Measurements from ENCODE around the gene OR2T5. TPM values are rescaled to one million over a fixed set of nuclear protein-coding genes. Genes with fewer than 3 reads are reported as not detected.
"Not testable (repeated sequence)": the region's sequence is repeated elsewhere in the genome, so short reads cannot be mapped to it uniquely, and the experiment has no call there.

Gene OR2T5, protein sequence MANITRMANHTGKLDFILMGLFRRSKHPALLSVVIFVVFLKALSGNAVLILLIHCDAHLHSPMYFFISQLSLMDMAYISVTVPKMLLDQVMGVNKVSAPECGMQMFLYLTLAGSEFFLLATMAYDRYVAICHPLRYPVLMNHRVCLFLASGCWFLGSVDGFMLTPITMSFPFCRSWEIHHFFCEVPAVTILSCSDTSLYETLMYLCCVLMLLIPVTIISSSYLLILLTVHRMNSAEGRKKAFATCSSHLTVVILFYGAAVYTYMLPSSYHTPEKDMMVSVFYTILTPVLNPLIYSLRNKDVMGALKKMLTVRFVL
- not detected in 2 replicates for total RNA-seq (2014; rRNA removed; shearing (Covaris generic); ENCODE audit: low replicate concordance)

DNA sequence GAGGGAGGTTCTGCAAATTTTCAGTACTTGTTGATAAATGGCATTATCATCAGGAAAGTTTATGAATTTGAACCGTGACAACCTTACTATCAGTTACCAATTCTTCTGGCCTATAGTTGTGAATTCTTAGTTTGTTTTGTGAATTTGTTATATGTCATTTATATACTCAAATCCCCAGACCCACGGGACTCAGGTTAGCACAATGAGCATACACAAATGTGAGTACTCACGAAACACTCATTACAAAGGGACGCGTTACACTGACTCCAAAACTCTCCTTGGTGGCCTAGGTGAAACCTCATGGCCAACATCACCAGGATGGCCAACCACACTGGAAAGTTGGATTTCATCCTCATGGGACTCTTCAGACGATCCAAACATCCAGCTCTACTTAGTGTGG, at the start of gene OR2T5:
OR2T5 (plus strand) TSS at position 301 of the 400 bp plus-strand sequence; CDS start at position 301, 0 bp downstream.
- H4K20me1 ChIP-seq (ENCODE audit: insufficient read depth, low read depth, low read length); H3K4me3 ChIP-seq (ENCODE audit: low read length); DNase-seq; H3K9me3 ChIP-seq (ENCODE audit: low read length); H3K27me3 ChIP-seq (ENCODE audit: low read length); H3K9ac ChIP-seq (ENCODE audit: low read length); H3K27ac ChIP-seq (ENCODE audit: low read length); H3K36me3 ChIP-seq (ENCODE audit: insufficient read depth, low read length); H3K9me2 ChIP-seq (replicated peaks; ENCODE audit: insufficient read depth, low read length); H2AFZ ChIP-seq (ENCODE audit: low read length); H3K79me2 ChIP-seq (ENCODE audit: low read length); H3K4me1 ChIP-seq (ENCODE audit: low read length); H3K4me2 ChIP-seq (ENCODE audit: low read depth, low read length, poor library complexity, severe bottlenecking): not testable (repeated sequence)

DNA sequence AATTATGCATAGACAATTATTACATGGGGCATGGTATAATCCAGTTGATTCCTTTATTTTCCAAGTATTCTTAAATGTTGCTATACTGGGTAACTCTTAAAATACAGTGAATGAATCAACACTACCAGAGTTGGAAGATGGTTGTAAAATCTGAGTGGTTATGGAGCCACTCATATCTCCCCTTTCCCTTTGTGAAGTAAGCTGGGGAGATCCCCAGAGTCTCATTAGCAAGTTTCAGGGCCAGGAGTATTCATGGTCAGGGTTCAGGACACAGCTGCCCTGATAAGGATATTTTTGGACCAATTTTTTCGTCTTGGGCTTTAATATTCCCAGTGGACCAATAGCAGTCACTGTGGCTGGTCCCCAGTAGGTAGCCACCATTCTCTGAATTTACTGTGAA, 49.7 kb upstream of the OR2T5 start:
- H2AFZ ChIP-seq (ENCODE audit: low read length); H3K4me3 ChIP-seq (ENCODE audit: low read length); H3K79me2 ChIP-seq (ENCODE audit: low read length); H4K20me1 ChIP-seq (ENCODE audit: insufficient read depth, low read depth, low read length); H3K9ac ChIP-seq (ENCODE audit: low read length); H3K9me2 ChIP-seq (replicated peaks; ENCODE audit: insufficient read depth, low read length); H3K4me1 ChIP-seq (ENCODE audit: low read length); H3K9me3 ChIP-seq (ENCODE audit: low read length); H3K36me3 ChIP-seq (ENCODE audit: insufficient read depth, low read length); DNase-seq; H3K4me2 ChIP-seq (ENCODE audit: low read depth, low read length, poor library complexity, severe bottlenecking); H3K27me3 ChIP-seq (ENCODE audit: low read length); H3K27ac ChIP-seq (ENCODE audit: low read length): not testable (repeated sequence)

DNA sequence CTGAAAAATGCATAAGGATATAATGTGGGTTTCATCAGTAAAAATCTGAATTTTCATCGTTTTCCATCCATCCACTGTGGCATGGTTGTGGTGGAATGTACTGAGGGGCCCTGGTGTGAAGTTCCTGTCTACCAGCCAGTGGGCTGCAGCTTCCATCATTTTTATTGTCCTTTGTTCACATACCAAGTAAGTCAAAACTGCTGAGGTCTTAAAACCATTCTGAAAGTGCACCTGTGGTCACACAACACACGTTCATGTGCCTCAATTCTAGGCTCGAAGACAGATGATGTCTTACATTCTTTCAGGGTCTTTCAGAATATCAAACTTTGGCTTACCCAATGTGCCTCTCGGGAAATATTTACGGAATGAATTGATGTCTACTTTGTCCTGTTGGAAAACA, 49.1 kb upstream of the OR2T5 start:
- H4K20me1 ChIP-seq (ENCODE audit: insufficient read depth, low read depth, low read length); H2AFZ ChIP-seq (ENCODE audit: low read length); H3K4me1 ChIP-seq (ENCODE audit: low read length); H3K36me3 ChIP-seq (ENCODE audit: insufficient read depth, low read length); H3K9ac ChIP-seq (ENCODE audit: low read length); H3K27me3 ChIP-seq (ENCODE audit: low read length); H3K79me2 ChIP-seq (ENCODE audit: low read length); H3K4me3 ChIP-seq (ENCODE audit: low read length); H3K9me3 ChIP-seq (ENCODE audit: low read length); H3K9me2 ChIP-seq (replicated peaks; ENCODE audit: insufficient read depth, low read length); H3K4me2 ChIP-seq (ENCODE audit: low read depth, low read length, poor library complexity, severe bottlenecking); H3K27ac ChIP-seq (ENCODE audit: low read length); DNase-seq: not testable (repeated sequence)

DNA sequence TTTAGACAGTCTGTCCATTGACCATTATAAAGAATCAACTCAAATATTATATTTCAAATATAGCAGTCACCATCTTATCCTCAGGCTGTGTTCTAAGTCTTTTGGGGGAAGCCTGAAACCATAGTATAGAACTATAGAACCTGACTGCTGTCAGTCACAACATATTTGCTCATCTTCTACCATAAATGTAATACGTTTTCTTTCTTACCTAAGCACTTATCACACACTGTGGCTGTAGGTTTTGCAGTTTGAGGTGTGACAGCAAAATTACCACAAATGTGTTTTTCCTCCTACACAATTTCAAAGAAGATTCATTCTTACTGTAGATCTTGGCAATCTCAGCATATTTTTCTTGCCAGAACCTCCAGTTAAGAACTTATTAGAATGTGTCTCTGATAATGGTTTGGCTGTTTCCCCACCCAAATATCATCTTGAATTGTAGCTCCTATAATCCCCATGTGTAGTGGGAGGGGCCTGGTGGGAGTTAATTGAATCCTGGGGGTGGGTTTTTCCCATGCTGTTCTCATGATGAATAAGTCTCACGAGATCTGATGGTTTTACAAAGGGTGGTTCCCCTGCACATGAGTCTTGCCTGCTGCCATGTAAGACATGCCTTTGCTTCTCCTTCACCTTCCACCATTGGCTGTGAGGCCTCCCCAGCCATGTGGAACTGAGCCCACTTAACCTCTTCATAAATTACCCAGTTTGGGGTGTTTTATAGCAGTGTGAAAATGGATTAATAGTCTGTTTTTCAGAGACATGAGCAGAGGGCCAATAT, 45.7 kb upstream of the OR2T5 start:
- H3K9me2 ChIP-seq (replicated peaks; ENCODE audit: insufficient read depth, low read length); H3K9ac ChIP-seq (ENCODE audit: low read length); H3K36me3 ChIP-seq (ENCODE audit: insufficient read depth, low read length); H3K4me3 ChIP-seq (ENCODE audit: low read length); H3K27ac ChIP-seq (ENCODE audit: low read length); H3K27me3 ChIP-seq (ENCODE audit: low read length); H4K20me1 ChIP-seq (ENCODE audit: insufficient read depth, low read depth, low read length); DNase-seq; H2AFZ ChIP-seq (ENCODE audit: low read length); H3K4me1 ChIP-seq (ENCODE audit: low read length); H3K79me2 ChIP-seq (ENCODE audit: low read length); H3K4me2 ChIP-seq (ENCODE audit: low read depth, low read length, poor library complexity, severe bottlenecking); H3K9me3 ChIP-seq (ENCODE audit: low read length): not testable (repeated sequence)

DNA sequence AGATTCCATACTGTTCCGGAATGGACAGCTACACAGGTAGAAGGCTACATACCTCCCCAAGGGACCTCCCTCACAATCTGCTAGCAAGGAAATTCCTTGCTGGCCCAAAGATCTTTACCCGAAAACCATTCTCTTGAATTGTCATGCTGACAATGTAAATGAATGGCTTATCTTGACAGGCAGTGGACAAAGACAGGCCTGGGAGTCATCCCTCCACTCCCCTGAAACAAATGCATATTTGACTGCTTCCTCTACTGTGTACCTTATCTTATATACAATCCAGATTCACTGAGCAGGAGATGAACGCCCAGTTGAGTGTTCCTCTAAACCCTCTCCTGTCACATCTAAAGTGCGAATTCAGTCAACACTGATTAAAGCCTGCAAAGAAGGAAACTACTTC, 43.8 kb upstream of the OR2T5 start:
- H3K4me2 ChIP-seq (ENCODE audit: low read depth, low read length, poor library complexity, severe bottlenecking); H3K9me3 ChIP-seq (ENCODE audit: low read length); H4K20me1 ChIP-seq (ENCODE audit: insufficient read depth, low read depth, low read length); H3K9ac ChIP-seq (ENCODE audit: low read length); H3K36me3 ChIP-seq (ENCODE audit: insufficient read depth, low read length); H3K79me2 ChIP-seq (ENCODE audit: low read length); DNase-seq; H3K9me2 ChIP-seq (replicated peaks; ENCODE audit: insufficient read depth, low read length); H3K4me1 ChIP-seq (ENCODE audit: low read length); H3K27ac ChIP-seq (ENCODE audit: low read length); H3K27me3 ChIP-seq (ENCODE audit: low read length); H3K4me3 ChIP-seq (ENCODE audit: low read length); H2AFZ ChIP-seq (ENCODE audit: low read length): not testable (repeated sequence)

DNA sequence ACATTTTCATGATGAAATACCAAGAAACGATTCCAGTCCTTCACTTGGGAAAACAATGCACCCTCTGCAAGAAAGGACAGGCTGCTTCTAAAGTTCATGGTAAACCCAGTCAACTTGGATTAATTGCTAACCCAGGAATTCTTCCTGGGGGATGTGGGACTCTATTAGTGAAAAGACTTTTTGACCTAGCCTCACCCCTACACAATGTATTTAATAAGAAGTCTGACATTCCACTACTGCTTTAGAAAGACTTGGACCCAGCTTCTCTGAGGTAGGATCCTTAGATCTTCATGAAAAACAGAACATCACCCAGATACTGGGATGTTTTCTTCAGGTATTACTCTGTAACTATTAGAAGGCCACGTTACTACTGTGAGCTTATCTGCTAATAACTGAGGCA, 43.0 kb upstream of the OR2T5 start, which contains the start of gene OR2T2:
OR2T2 (plus strand) TSS at position 239 of the 400 bp plus-strand sequence. CDS start 7,161 bp downstream, outside the sequence.
- H3K27ac ChIP-seq (ENCODE audit: low read length): not testable (repeated sequence)

DNA sequence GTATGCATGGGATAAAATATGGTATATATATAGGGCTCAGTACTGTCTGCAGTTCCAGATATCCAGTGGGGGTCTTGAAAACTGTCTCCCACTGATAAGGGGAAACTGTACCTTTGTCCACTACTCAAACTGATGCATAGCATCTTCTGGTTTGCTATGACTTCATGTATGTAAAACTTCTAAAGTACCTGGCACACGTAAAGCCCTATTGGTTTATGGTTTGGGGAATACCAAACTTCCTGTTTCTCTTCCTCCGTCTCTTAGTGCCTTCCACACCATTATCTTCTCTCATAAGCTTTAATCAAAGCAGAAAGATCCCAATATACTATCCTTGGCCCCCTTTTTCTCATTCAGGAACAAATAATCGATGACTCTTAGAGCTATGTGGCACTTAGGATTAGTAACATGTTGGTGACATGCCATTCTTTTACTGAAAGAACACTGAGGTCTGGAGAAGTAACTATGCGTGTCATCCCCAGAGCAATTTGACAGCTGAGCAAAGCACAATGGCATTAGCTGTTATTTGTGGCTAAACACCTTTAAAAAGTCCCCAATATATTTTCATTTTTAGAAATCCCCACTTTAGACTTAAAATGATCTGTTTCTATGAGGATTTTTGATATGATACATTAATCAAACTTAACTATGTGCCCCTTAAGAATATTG, 39.8 kb upstream of the OR2T5 start:
- H3K4me2 ChIP-seq (ENCODE audit: low read depth, low read length, poor library complexity, severe bottlenecking); H3K36me3 ChIP-seq (ENCODE audit: insufficient read depth, low read length); H3K9me3 ChIP-seq (ENCODE audit: low read length); DNase-seq; H4K20me1 ChIP-seq (ENCODE audit: insufficient read depth, low read depth, low read length); H3K27me3 ChIP-seq (ENCODE audit: low read length); H3K4me1 ChIP-seq (ENCODE audit: low read length); H3K79me2 ChIP-seq (ENCODE audit: low read length); H2AFZ ChIP-seq (ENCODE audit: low read length); H3K4me3 ChIP-seq (ENCODE audit: low read length); H3K9me2 ChIP-seq (replicated peaks; ENCODE audit: insufficient read depth, low read length); H3K27ac ChIP-seq (ENCODE audit: low read length); H3K9ac ChIP-seq (ENCODE audit: low read length): not testable (repeated sequence)

More for the DNA sequence above, 43.0 kb upstream of the OR2T5 start, which contains the start of gene OR2T2:
- H2AFZ ChIP-seq (ENCODE audit: low read length); DNase-seq; H4K20me1 ChIP-seq (ENCODE audit: insufficient read depth, low read depth, low read length); H3K9me3 ChIP-seq (ENCODE audit: low read length); H3K4me1 ChIP-seq (ENCODE audit: low read length); H3K9ac ChIP-seq (ENCODE audit: low read length); H3K36me3 ChIP-seq (ENCODE audit: insufficient read depth, low read length); H3K27me3 ChIP-seq (ENCODE audit: low read length); H3K9me2 ChIP-seq (replicated peaks; ENCODE audit: insufficient read depth, low read length); H3K4me2 ChIP-seq (ENCODE audit: low read depth, low read length, poor library complexity, severe bottlenecking); H3K4me3 ChIP-seq (ENCODE audit: low read length); H3K79me2 ChIP-seq (ENCODE audit: low read length): not testable (repeated sequence)

DNA sequence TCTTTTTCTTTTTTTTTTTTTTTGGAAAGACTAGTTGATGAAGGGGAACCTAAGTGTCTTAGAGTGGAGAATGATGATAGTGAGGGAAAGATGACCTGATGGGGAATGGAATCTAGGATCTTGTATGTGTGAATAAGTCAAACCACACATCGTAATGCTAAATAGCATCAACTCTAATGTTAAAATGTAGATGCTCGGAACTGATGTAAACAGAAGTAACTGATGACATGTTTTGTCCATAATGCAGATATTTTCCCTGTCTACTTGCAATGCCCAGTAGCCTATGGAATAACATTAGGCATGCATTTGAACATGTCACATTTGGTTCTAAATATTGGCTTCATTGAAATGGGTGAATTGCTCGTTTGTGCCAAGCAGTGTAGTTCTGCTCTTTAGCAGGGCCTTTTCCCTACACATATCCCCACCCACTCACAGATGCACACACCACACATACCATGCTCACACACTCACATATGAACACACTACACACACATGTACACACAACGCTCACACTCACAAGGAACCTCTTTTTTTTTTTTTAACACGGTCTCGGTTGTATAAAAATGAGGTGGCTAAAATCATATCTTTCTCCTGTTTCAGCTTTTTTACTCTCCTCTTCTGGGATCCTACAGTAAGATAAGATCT, 38.4 kb upstream of the OR2T5 start:
- not testable (repeated sequence) for DNase-seq; H4K20me1 ChIP-seq (ENCODE audit: insufficient read depth, low read depth, low read length); H3K9ac ChIP-seq (ENCODE audit: low read length); H3K27me3 ChIP-seq (ENCODE audit: low read length); H3K9me3 ChIP-seq (ENCODE audit: low read length); H3K27ac ChIP-seq (ENCODE audit: low read length); H3K4me2 ChIP-seq (ENCODE audit: low read depth, low read length, poor library complexity, severe bottlenecking); H3K36me3 ChIP-seq (ENCODE audit: insufficient read depth, low read length); H3K4me1 ChIP-seq (ENCODE audit: low read length); H3K4me3 ChIP-seq (ENCODE audit: low read length); H3K9me2 ChIP-seq (replicated peaks; ENCODE audit: insufficient read depth, low read length); H2AFZ ChIP-seq (ENCODE audit: low read length); H3K79me2 ChIP-seq (ENCODE audit: low read length)
